Stimulated activated CD4-positive, alpha-beta T cell treated with anti-CD3 and anti-CD28 coated beads, Interleukin-2, amount 100 ng/mL, for 4 hours (primary cell): Measurements from ENCODE around the gene TUBB1.
A peak's percentile ranks its signal among the peaks of the same experiment; 100 is the strongest.
"Not testable (repeated sequence)": the region's sequence is repeated elsewhere in the genome, so short reads cannot be mapped to it uniquely, and the experiment has no call there.

Experiments used
- DNase-seq: peaks from one replicate; pipeline ENCODE4 v3.0.0-alpha.2; 2020; ENCODE audit warnings: low read depth

The TUBB1 gene

DNA sequence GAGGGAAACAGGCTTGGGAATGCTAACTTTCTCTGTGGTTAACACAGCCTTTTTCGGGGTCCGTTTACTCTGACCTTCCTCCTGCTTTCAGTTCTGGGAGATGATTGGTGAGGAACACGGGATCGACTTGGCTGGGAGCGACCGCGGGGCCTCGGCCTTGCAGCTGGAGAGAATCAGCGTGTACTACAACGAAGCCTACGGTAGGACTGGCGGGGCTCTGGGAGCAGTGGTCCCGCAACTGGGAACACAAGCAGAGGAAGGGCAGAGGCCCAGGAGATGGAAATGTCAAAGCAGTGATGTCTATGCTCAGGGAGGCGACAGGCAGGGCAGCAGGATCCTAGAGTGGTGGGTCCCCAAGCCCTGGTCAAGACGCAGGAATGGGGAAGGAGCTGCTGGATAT, 3.5 kb downstream of the TUBB1 start:
- DNase-seq: no peak

DNA sequence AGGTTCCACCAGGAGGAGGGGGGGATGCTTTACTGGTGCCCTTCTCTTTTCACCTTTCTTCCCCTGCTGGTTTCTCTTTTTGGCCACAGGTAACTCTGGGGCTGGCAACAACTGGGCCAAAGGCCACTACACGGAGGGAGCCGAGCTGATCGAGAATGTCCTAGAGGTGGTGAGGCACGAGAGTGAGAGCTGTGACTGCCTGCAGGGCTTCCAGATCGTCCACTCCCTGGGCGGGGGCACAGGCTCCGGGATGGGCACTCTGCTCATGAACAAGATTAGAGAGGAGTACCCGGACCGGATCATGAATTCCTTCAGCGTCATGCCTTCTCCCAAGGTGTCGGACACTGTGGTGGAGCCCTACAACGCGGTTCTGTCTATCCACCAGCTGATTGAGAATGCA, 4.4 kb downstream of the TUBB1 start:
- no peak for DNase-seq

DNA sequence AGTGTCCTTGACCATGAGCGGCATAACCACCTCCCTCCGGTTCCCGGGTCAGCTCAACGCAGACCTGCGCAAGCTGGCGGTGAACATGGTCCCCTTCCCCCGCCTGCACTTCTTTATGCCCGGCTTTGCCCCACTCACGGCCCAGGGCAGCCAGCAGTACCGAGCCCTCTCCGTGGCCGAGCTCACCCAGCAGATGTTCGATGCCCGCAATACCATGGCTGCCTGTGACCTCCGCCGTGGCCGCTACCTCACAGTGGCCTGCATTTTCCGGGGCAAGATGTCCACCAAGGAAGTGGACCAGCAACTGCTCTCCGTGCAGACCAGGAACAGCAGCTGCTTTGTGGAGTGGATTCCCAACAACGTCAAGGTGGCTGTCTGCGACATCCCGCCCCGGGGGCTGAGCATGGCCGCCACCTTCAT, 4.9 kb downstream of the TUBB1 start:
- DNase-seq: no peak

DNA sequence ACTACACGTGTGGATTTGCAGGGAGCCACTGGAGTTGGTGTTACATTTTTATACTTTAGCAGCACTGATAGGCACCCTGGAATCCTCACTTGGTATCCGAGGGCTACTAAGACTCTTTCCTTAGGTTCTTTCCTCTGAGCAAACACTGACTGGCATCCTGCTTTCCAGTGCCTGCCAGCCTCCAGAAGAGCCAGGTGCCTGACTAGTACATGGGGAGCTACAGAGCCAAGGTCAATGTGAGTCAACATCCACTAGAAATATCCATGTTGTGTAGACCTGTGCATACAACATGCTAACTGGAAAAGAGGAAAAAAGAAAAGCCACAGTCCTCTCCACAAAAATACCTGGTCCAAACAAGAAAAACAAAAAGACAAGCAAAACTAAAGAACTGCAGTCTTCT, 5.9 kb downstream of the TUBB1 start:
- no peak for DNase-seq

DNA sequence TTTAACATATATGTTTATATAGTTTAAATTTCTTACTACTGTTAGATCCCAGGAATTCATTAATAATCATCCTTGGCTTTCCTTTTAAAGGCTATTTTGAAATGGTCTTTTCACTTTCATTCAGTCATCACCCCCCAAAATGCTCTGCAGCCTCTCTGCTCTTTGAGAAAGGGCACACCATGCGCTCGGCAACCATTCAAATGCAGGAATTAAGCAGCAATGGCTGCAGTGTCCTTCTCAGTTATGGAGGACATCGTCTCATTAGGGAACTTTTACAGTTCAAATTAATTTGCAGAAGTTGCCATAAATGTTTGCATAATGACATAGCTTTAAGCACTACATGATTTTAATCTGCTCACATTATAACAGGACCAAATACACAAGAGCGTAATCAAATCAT, 6.3 kb downstream of the TUBB1 start:
- no peak for DNase-seq

DNA sequence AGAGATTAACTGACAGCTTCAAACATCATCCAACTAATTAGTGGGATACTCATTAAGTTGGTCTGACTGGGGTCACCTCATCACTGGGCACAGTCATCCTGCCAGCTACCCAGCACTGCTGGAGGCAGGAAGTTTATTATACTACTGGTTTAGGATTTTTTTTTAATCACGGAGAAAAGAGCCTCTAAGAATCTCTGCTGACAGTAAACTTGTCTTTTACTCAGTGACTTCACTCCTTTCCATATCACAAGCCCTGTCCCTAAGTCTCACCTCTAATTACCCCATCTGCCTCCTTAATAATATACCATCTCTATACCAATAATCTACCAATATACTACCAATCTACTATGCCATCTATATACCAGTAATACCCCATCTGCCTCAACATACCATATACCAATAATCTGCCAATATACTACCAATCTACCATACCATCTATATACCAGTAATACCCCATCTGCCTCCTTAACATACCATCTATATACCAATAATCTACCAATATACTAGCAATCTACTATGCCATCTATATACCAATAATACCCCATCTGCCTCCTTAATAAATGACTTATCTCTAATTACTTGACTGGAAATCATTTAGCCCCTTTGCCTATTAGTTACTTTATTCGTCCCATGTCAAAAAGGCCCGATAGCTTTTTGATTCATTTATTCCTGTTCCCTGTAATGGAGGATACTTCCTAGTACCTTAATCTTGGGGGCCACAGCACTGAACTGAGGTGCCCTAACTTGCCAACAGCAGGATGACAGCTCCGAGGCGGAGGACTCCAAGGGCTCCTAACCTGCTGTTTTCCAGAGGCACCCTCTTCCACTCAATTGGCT, 7.9 kb downstream of the TUBB1 start:
- no peak for DNase-seq

DNA sequence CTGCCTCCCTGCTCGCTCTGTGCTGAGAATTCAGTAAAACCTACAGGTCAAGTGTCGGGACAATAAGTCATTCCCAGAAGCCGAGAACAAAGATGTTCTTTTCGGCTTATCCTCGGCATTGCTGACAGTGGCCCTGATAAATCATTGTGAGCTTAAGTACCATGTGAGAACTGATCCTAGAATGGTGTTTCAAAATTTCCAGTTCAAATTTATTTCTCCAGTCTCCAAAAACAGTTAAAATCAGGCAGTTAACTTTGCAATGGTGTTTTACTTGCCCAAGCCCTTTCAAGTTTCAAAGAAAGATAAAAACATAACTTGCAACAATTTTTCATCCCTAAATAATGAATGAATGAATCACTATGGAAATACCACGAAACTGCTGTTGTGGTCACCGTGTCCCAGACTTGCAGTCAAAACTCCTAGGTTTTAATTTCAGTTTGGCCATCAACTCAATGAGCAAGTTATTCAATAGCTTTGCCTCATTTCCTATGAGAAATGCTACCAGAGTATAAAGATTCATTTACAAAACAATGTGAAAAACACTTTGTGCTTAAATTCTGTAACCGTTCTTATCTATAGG, 8.6 kb downstream of the TUBB1 start:
- DNase-seq: no peak

DNA sequence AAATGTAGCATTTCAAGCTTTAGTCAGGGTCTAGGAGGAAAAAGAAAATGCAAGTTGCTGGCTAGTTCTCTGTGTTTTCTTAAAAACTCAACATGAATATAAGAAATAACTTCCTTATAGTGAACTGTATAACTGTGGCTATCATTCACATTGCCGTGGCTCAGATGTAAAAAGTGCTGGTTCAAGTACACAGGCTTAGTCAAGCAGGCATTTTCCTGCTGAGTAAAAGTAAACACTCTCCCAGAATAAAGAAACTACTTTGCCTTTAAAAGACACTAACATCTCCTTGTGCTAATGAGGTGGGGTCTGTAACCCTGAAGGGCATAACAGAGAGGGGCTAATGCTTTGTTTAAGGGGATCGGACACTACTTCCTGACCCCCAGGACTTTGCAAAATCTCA, 9.6 kb downstream of the TUBB1 start:
- no peak for DNase-seq

DNA sequence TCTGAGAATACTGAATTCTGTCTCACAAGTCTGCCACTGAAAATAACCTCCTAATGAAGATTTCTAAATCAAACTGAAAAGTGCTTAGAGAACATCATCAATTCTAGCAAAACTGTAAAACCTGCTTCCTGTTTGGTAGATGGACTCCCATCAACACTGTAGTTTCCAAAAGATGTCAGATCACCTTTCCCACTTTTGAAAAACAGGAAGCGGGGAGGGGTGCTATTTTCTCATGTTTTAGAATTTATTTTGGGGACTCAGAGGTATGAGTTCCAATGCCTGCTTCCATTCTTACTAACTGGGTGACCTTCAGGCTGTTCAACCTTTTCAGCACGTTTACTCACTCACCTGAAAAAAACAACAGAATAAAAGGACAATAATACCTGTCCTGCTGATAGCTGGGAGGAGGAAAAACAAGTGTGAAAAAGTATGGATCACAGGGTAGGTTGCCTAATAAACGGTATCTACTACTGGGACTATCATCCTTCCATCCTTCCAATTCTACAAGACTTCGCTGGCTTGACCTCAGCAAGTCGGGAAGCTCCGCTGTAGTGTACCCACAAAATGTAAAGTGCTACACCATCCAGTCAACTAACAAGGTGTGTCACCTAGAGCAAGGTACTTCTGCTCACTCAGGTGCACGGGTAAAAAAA, 11.8 kb downstream of the TUBB1 start:
- no peak for DNase-seq

DNA sequence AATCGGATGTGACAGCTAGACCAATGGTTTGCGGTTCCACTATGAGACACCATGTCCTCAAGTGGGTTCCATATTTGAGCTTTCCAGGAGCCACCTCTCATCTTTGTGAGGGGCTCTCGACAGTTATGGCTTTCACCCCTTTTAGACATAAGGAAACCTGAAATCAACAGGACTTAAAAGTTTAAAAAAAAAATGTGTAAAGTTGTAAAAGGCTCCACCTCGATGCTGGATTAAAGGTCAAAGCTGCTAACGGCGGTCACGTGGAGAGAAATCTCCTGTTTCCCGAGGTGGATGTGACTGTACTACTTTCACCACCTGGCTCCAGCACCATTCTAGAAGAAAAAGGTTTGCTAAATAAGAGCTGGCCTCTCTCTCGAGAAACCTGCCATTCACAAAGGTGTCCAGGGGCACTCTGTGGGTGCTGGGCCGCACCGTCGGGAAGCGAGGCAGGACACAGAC, 12.4 kb downstream of the TUBB1 start:
- no peak for DNase-seq

DNA sequence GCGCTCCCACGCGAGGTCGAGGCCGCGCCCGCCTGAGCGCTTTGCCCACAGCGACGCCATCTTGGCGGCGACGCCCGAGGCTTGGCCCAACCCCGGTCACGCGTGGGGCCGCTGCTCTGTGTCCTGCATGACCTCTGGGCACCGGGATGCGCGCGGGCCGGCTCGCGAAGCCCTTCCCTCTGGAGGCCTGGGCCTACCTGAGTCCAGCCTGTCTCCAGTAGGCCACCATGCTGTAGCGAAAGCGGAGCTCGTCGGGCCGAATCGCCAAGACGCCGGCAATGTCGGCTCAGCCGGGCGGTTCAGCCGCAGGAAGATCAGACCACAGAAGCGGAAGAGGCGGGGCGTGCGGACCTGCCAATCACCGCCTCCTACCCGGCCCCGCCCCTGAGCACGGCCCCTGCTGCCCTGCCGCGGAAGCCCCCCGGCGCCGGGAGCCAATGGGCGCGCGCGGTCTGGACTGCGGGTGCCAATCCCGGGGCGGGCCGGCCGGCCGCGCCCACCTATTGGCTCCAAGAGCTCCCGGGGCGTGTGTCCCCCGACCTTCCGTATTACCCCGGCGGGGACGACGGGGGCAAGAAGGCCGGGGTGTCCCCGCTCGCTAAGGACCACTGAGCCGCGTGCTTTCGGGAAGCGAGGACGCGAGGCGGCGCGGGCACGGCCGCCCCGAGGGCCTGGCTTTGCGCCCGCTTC, 12.9 kb downstream of the TUBB1 start, which contains the start of gene ATP5F1E:
Gene ATP5F1E, minus strand, starts transcription at position 313 of the 690 bp plus-strand sequence. Its CDS starts 84 bp downstream, at position 229.
- DNase-seq: peak; percentile 95

DNA sequence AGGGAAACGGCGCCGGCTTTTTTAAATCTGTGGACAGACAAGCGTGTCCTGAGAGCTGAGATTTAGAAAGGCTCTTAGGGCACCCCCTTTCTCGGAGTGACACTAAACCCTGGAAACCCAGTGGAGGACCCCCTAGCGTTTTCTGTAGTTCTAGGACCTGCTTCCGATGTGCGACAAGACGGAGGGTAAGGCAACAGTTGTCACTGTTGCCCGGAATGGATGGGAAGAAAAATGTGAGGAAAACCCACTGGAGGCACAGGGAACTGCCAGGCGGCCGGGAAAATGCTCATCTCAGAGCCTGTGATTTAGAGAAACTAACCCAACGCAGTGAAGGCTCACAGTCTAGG, 13.5 kb downstream of the TUBB1 start:
- DNase-seq: no peak

DNA sequence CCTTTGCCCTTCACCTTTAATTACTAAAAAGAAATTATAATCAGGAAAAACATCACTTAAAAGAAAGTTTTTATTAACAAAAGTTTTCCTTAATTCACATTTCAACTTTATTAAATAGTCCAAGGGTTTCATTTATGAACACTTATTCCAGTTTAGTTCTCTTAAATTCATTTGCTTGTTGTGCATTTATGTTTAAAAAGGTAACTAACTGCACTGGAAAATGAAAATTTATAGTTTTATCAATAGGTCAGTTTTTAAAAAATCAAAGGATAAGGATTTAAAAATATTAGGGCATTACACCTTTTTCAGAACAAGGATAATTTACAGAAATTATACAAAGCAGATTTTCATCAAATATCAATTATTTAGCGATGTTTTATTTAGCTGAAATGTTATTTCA, 13.9 kb downstream of the TUBB1 start:
- DNase-seq: no peak

DNA sequence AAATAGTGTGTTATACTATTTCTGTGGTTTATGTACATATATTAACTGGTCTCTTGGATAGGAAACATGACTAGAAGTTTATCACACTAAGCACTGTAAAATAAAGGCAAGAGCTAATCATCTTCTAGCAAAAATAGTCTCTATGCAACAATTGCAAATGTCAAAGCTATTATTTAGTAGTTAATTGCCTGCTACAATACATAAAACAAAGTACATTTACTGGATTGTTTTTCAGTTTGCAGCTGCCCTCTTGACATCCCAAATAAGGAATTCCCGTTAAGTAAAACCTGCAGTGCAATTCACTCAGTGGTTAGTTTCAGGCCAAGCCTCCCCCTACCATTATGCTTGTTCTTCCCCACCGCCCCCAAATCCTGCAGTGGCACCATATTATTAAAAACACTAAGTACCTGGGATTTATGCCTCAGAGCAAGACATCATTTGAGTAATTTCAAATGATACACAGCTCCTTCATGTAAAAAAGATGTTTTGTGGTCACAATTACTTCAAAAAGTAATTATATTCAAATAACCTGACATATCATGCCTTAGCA, 14.5 kb downstream of the TUBB1 start:
- no peak for DNase-seq

DNA sequence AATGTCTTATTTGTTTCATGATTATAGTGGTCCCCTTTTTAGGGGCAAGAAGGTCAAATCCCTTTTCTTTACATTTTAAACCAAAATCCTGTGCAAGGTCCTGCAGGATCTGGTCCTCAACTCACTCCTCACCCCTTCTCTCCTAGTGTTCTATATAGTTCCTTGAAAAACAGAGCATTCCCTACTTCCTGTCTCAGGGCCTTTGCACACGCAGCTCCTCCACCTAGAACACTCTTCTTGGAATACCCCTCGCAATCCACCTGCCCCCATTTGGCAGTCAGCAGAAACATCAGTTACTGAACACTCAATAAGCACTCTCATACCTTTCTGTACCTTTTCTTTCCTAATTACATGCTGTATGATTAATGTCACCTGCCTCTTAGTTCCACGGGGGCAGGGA, 16.2 kb downstream of the TUBB1 start:
- DNase-seq: no peak

DNA sequence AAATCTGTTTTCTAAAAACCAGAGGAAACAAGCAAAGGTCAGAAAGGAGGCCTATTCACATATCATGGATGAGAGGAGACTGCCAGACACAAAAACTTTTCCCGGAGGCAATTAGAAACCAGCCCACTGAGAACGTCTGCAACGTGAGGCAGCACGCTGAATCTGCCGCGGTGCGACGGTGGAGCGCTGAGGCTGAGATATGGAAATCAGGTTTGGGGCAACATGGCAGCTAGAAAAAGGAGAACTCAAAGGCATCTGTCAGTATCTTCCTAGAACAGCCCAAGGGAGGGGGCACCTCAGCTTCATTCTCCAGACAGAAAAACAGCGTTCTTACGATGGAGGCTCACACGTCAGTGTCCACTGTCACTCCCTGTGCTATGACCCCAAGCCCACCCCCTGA, 18.2 kb downstream of the TUBB1 start:
- DNase-seq: no peak

DNA sequence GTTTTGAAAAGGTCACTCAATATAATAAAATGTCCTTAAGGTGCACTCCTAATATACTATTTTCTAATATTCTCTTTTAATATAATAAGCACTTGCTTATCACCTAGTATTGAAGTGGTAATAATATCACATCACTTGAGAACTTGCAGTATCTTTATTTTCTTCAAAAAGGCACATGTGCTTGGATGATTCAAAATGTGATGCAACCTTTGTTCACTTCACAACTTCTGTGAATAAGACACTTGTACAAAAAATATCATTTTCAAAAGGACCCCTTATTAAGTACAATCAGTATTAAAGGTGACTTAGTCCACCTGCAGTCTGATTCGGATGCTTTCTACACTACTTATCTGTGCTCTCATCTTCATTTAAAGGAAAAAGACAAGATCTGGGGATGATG, 20.0 kb downstream of the TUBB1 start:
- no peak for DNase-seq

DNA sequence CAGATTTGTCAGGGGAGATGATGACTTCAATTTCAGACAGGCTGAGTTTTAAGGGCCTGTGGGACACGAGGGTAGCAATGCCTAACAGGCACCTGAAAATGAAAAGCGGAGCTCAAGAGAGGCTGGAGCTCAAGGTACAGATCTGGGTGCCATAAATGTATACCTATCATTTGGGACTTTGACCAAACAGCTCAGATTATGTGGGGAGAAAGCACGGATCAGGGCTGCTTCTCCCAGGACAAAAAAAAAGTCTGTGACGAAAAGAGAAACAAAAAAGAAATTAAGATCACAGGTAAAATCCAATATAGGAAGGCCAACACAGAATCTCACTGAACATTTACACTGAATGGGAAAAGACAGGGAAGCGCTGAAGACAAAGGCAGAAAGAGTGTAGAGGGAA, 21.4 kb downstream of the TUBB1 start:
- no peak for DNase-seq

DNA sequence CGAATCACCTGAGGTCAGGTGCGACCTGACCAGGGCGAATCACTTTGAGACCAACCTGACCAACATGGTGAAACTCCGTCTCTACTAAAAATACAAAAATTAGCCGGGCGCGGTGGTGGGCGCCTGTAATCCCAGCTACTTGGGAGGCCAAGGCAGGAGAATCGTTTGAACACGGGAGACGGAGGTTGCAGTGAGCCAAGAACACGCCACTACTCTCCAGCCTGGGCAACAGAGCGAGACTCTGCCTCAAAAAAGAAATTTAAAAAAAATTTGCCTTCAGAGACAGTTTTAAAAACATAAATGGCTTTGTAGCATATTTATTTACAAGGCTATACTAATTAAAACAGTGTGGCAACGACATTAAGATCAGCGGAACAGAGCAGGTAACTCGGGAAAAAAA, 22.3 kb downstream of the TUBB1 start:
- DNase-seq: not testable (repeated sequence)

DNA sequence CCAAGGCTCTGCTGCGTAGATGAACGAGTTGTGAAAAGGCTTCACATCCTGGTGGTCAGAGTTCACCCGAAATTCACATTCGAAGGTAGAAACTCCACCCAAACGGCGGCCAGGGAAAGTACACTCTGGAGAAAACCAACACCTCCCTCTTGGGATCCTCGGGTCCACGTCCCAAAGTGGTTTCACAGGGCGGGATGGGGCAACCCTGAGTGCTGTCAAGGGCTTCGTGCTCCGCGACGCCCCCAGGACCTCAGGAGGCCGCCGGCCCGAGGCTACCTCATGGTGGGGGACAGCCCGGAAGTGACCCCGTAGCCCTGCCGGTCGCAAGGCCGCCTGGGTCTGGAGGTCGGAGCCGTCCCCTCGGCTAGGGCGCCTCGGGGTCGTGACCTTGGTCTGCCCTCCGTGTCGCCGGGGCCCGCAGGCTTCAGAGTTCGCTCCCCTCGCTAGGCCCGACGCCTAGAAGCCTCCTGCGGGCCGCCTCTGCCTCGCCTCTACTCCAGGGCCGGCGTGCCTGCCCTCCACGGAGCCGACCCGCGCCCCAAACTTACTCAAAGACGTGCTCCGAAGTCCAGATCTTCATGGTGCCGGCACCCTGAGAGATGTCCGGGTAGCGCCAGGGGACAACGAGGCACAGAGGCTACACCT, 23.0 kb downstream of the TUBB1 start, which contains the start of gene PRELID3B:
Gene PRELID3B, minus strand, starts transcription at position 636 of the 645 bp plus-strand sequence. Its CDS starts 56 bp downstream, at position 580.
- no peak for DNase-seq

DNA sequence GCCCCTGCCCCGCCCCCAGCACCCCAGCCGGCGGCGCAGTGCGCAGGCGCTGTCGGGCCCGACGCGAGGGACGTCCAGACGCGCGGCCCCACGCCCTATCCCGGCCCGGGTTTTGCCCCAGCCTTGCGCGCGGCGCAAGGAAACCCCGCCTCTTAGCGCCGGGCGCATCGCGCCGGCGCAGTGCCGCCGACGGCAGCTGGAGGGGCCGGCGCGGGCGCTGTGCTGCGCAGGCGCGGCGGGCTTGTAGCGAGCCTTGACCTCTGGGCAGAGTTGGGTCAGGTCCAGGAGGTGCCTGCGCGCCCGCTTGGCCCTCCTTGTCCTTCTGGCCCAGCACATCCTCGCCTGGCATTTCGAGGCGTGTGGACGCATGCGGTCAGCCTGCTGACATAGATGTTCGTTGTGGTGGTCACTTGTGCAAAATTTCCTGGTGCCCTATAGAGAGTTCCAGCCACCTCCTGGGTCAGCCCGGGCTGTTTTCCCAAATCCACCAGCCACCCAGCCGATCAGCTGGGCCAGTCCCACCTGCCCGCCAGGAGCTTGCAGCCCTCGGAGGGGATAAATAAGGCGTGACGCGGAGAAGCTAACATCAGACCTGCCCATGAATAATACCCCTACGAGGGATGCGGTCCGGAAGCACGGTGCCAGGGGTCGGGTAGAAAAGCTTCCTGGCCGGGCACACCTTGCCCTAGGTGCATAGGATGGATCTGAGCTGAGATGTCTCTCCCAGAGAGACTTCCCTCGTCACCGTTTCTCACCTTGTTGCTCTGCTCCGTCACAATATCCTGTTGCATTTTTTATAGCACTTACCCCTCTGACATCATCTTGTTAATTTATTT, 23.8 kb downstream of the TUBB1 start:
- DNase-seq: peak; percentile 93
